H1 (cell line): ENCODE results near the gene PITPNB. TPM values are rescaled to one million over a fixed set of nuclear protein-coding genes. Genes with fewer than 3 reads are reported as not detected.
A peak's percentile ranks its signal among the peaks of the same experiment; 100 is the strongest.

Source experiments
- CTCF ChIA-PET: fragments of 300-600 bp; sonication (Branson Sonifier 250); formaldehyde crosslinking; loops from one replicate; lab custom pipeline; 2021; ENCODE audit not compliant: partially characterized antibody; lab: Charles Lee
- POLR2A ChIA-PET: fragments of 300-600 bp; sonication (Branson Sonifier 250); formaldehyde crosslinking; loops from one replicate; lab custom pipeline; 2021; ENCODE audit warnings: inconsistent platforms; ENCODE audit not compliant: partially characterized antibody; lab: Charles Lee
- DNase-seq, 2 experiments: peaks; one replicate each; pipeline versions ENCODE4 v3.0.0 to v3.0.0-alpha.2; 2010 to 2022; ENCODE audit warnings: low spot score in 2 of 2, low read depth in 1 of 2, mixed read lengths in 1 of 2
- FAIRE-seq: peaks from 2 replicates; lab custom pipeline; 2011; peaks lifted over from hg19 to GRCh38; lab: Jason Lieb, UNC
- H2AFZ ChIP-seq: 2 replicates; pipeline ENCODE4 v1.8.1; 2012; ENCODE audit warnings: low read length, inconsistent platforms
- H2AK5ac ChIP-seq: 2 replicates; pipeline ENCODE4 v1.6.1; 2013; ENCODE audit warnings: low read depth, low read length
- H2BK120ac ChIP-seq: replicated peaks from 2 replicates; pipeline ENCODE3; 2013; ENCODE audit warnings: low read depth, low read length, inconsistent platforms
- H2BK12ac ChIP-seq: 2 replicates; pipeline ENCODE4 v1.6.1; 2013; ENCODE audit warnings: low read depth, low read length
- H2BK15ac ChIP-seq: 2 replicates; pipeline ENCODE4 v1.6.1; 2013; ENCODE audit warnings: low read length
- H2BK20ac ChIP-seq: 2 replicates; pipeline ENCODE4 v1.6.1; 2013; ENCODE audit warnings: low read length
- H2BK5ac ChIP-seq: 2 replicates; pipeline ENCODE4 v1.6.1; 2013; ENCODE audit warnings: low read depth, low read length
- H3K14ac ChIP-seq: 2 replicates; pipeline ENCODE4 v1.6.1; 2013; ENCODE audit warnings: inconsistent platforms; ENCODE audit not compliant: insufficient read length
- H3K18ac ChIP-seq: 2 replicates; pipeline ENCODE4 v1.6.1; 2013; ENCODE audit warnings: low read length; ENCODE audit errors: extremely low read depth
- H3K23ac ChIP-seq: 2 replicates; pipeline ENCODE4 v1.6.1; 2013; ENCODE audit warnings: inconsistent platforms; ENCODE audit not compliant: insufficient read length
- H3K23me2 ChIP-seq: 2 replicates; pipeline ENCODE4 v1.6.1; 2013; ENCODE audit warnings: low read depth, low read length
- H3K27ac ChIP-seq: 2 replicates; pipeline ENCODE4 v1.6.1; 2011; ENCODE audit warnings: low read depth, low read length, inconsistent platforms
- H3K27me3 ChIP-seq, 4 experiments: replicated peaks in 1 of 4; 1 replicate in 1 of 4; 2 replicates in 3 of 4; pipeline versions ENCODE4 v1.6.1 to v1.8.1; 2011 to 2013; ENCODE audit warnings: low read length in 3 of 4, mild to moderate bottlenecking in 3 of 4, inconsistent platforms in 2 of 4, mixed read lengths in 2 of 4, moderate library complexity in 1 of 4; ENCODE audit not compliant: control insufficient read depth in 3 of 4, insufficient read depth in 3 of 4; ENCODE audit errors: extremely low read depth in 1 of 4
- H3K36me3 ChIP-seq, 4 experiments: 2 replicates each; pipeline versions ENCODE4 v1.6.1 to v1.8.1; 2011 to 2013; ENCODE audit warnings: mild to moderate bottlenecking in 4 of 4, low read length in 3 of 4, moderate library complexity in 2 of 4, control low read depth in 1 of 4, inconsistent platforms in 1 of 4; ENCODE audit not compliant: insufficient read depth in 4 of 4, control insufficient read depth in 2 of 4
- H3K4ac ChIP-seq: replicated peaks from 2 replicates; pipeline ENCODE3; 2013; ENCODE audit warnings: low read length, low read depth, mixed read lengths, inconsistent platforms; ENCODE audit not compliant: insufficient read length
- H3K4me1 ChIP-seq, 4 experiments: replicated peaks in 1 of 4; 1 replicate in 1 of 4; 2 replicates in 3 of 4; pipeline versions ENCODE4 v1.6.1 to v1.8.1; 2011 to 2013; ENCODE audit warnings: low read length in 3 of 4, inconsistent platforms in 2 of 4, mixed read lengths in 1 of 4; ENCODE audit not compliant: insufficient read depth in 4 of 4, control insufficient read depth in 3 of 4
- H3K4me2 ChIP-seq, 2 experiments: 2 replicates each; pipeline versions ENCODE4 v1.6.1 to v1.8.1; 2011 to 2013; ENCODE audit warnings: low read depth in 2 of 2, low read length in 2 of 2, control low read depth in 1 of 2, inconsistent platforms in 1 of 2, mild to moderate bottlenecking in 1 of 2; ENCODE audit not compliant: insufficient read depth in 1 of 2
- H3K4me3 ChIP-seq, 4 experiments: fragments of 200-600, 300-600 bp in 1 of 4; sonication (generic), shearing (Covaris generic), sonication (Bioruptor Twin) in 1 of 4; 2 replicates each; pipeline versions ENCODE4 v1.5.1 to v1.8.1; 2011 to 2016; ENCODE audit warnings: low read length in 4 of 4, low read depth in 3 of 4, control low read depth in 2 of 4, inconsistent platforms in 2 of 4, mild to moderate bottlenecking in 2 of 4, mixed read lengths in 1 of 4, moderate library complexity in 1 of 4; ENCODE audit not compliant: insufficient read depth in 2 of 4; ENCODE audit errors: extremely low read depth in 1 of 4
- H3K56ac ChIP-seq: replicated peaks from 2 replicates; pipeline ENCODE3; 2013; ENCODE audit warnings: low read depth, mild to moderate bottlenecking, mixed read lengths, low read length, inconsistent platforms; ENCODE audit not compliant: insufficient read length
- H3K79me1 ChIP-seq: 2 replicates; pipeline ENCODE4 v1.6.1; 2013; ENCODE audit warnings: low read depth, low read length, control low read depth
- H3K79me2 ChIP-seq, 2 experiments: 2 replicates each; pipeline versions ENCODE4 v1.6.1 to v1.8.1; 2012 to 2013; ENCODE audit warnings: low read length in 2 of 2, mild to moderate bottlenecking in 2 of 2, inconsistent platforms in 1 of 2; ENCODE audit not compliant: insufficient read depth in 2 of 2, control insufficient read depth in 1 of 2
- H3K9ac ChIP-seq, 4 experiments: replicated peaks in 1 of 4; 1 replicate in 1 of 4; 2 replicates in 3 of 4; pipeline versions ENCODE4 v1.6.1 to v1.8.1; 2011 to 2013; ENCODE audit warnings: low read depth in 3 of 4, low read length in 3 of 4, control low read depth in 2 of 4, mild to moderate bottlenecking in 2 of 4, moderate library complexity in 2 of 4, inconsistent platforms in 1 of 4; ENCODE audit errors: extremely low read depth in 1 of 4
- H3K9me3 ChIP-seq, 2 experiments: 2 replicates each; pipeline versions ENCODE4 v1.6.1 to v1.8.1; 2012 to 2013; ENCODE audit warnings: mild to moderate bottlenecking in 2 of 2, moderate library complexity in 2 of 2, control low read depth in 1 of 2, inconsistent platforms in 1 of 2, low read depth in 1 of 2, low read length in 1 of 2, mixed read lengths in 1 of 2; ENCODE audit not compliant: insufficient read depth in 2 of 2
- H4K20me1 ChIP-seq, 2 experiments: replicated peaks in 1 of 2; 2 replicates each; pipeline versions ENCODE3 to v1.8.1; 2011 to 2013; ENCODE audit warnings: inconsistent platforms in 2 of 2, low read length in 2 of 2, mild to moderate bottlenecking in 1 of 2; ENCODE audit not compliant: insufficient read depth in 2 of 2, control insufficient read depth in 1 of 2
- H4K5ac ChIP-seq: 2 replicates; pipeline ENCODE4 v1.6.1; 2013; ENCODE audit warnings: low read length, low read depth, mixed read lengths, inconsistent platforms; ENCODE audit not compliant: insufficient read length
- H4K8ac ChIP-seq: 2 replicates; pipeline ENCODE4 v1.8.0; 2013; ENCODE audit warnings: mild to moderate bottlenecking, moderate library complexity, low read length, inconsistent platforms; ENCODE audit not compliant: insufficient read depth; ENCODE audit errors: extremely low read depth
- H4K91ac ChIP-seq: replicated peaks from 2 replicates; pipeline ENCODE3; 2013; ENCODE audit warnings: low read length, mixed read lengths, inconsistent platforms; ENCODE audit not compliant: insufficient read length
- EZH2 ChIP-seq: fragments of 200-600 bp; sonication (generic); IDR thresholded peaks from 2 replicates; pipeline ENCODE4 v1.7.1; 2012; ENCODE audit warnings: low read depth, mild to moderate bottlenecking, moderate library complexity, low read length, inconsistent platforms; ENCODE audit not compliant: severe bottlenecking
- RBBP5 ChIP-seq: IDR thresholded peaks from 2 replicates; pipeline ENCODE4 v1.7.1; 2012; ENCODE audit warnings: low read depth, mild to moderate bottlenecking, inconsistent platforms, low read length, moderate library complexity, borderline replicate concordance
- WGBS, 2 experiments: shearing (Covaris generic) in 1 of 2; methylation state at CpG; one replicate each; pipeline versions ENCODE4 v1.1.6 to v1.1.7; 2013 to 2015; ENCODE audit warnings: low lambda C conversion rate in 2 of 2, mixed read lengths in 2 of 2, inconsistent platforms in 1 of 2, low coverage in 1 of 2, missing lambda C conversion rate in 1 of 2; ENCODE audit not compliant: insufficient replicate concordance in 2 of 2, insufficient coverage in 1 of 2, insufficient read length in 1 of 2; ENCODE audit errors: extremely low coverage in 1 of 2, missing lambda C conversion rate in 1 of 2; 5-methylcytosine and 5-hydroxymethylcytosine counted together
- polyA plus RNA-seq, 7 experiments: library from polyadenylated mRNA; depleted of rRNA in 3 of 7; stranded (reverse) in 5 of 7; unstranded in 2 of 7; fragments of >200 nt in 5 of 7; fragments of 200-250 nt in 2 of 7; gene quantifications; 1 replicate in 5 of 7; 2 replicates in 1 of 7; 4 replicates in 1 of 7; pipeline versions ENCODE4 v1.2.1 to v1.2.3, GENCODE V29; 2011 to 2013; ENCODE audit warnings: missing spikeins in 2 of 7, mixed read lengths in 2 of 7
- total RNA-seq: library from RNA; stranded (reverse); fragmentation: NEBNext Ultra II Directional; extraction: Animal tissue kit (Norgen Biotek cat#: 25700); gene quantifications from 2 replicates; pipeline ENCODE4 v1.2.1, GENCODE V29; 2021

PITPNB gene
- total and polyA plus RNA-seq, 2 of the 8 experiments (the other 6 are each of a cell fraction or from before 2014, with no cell fraction given): 24.6 to 89.3 TPM

- peaks cover 0 to 2% of the 10 kb centered on the region in 2 experiments for H4K20me1 ChIP-seq
- H3K18ac ChIP-seq: no peak overlapping the region; the same call in 1 of the 2 replicates
- H4K5ac ChIP-seq: no peak overlapping the region
- POLR2A ChIA-PET: interaction anchor here (0.6 kb wide), 2 partner anchors 111 to 390 kb away, joined by 3 read pairs; no protein-coding TSS in a partner anchor
- H2BK20ac ChIP-seq: peak overlapping the region; percentile 91; the same call in 1 of the 2 replicates
- no peak overlapping the region for H2AFZ ChIP-seq
- no peak overlapping the region; the same call in 1 of the 2 replicates for H4K8ac ChIP-seq
- H2BK15ac ChIP-seq: no peak overlapping the region
- H3K14ac ChIP-seq: no peak overlapping the region
- H3K23me2 ChIP-seq: peaks cover 19% of the 10 kb centered on the region
- H3K79me2 ChIP-seq: no peaks in the 10 kb centered on the region
- DNase-seq (no peak), FAIRE-seq (no peak)
- 0 out of 2 replicates have a peak overlapping the region, but pooled peaks have one; percentile 95 for H2BK12ac ChIP-seq
- H2AK5ac ChIP-seq: no peak overlapping the region
- H3K79me1 ChIP-seq: no peaks in the 10 kb centered on the region
- H3K4ac ChIP-seq: no peak overlapping the region
- H3K27ac ChIP-seq: no peak overlapping the region
- H3K4me1 ChIP-seq: peaks cover 0 to 29% (median 24%) of the 10 kb centered on the region in 4 experiments; a peak in 6 of 7 replicates
- no peak overlapping the region; a peak in 2 of 8 replicates for H3K4me3 ChIP-seq
- no peak overlapping the region; a peak in 2 of 7 replicates for H3K9ac ChIP-seq
- H3K27me3 ChIP-seq: peaks cover 31 to 47% (median 44%) of the 10 kb centered on the region in 4 experiments
- CTCF ChIA-PET: interaction anchor here (0.7 to 2.5 kb wide), 19 partner anchors 12 to 608 kb away, joined by 3 to 14 read pairs (median 4); no protein-coding TSS in a partner anchor
- H4K91ac ChIP-seq: peak overlapping the region; percentile 58
- H3K9me3 ChIP-seq: no peaks in the 10 kb centered on the region
- peak overlapping the region; percentile 52 for H2BK120ac ChIP-seq
- peak overlapping the region; percentile 63 to 83; a peak in 2 of 4 replicates for H3K4me2 ChIP-seq
- H3K36me3 ChIP-seq: peaks cover 0 to 8% (median 0%) of the 10 kb centered on the region in 4 experiments; a peak in 1 of 8 replicates
- H3K56ac ChIP-seq: no peak overlapping the region
- H3K23ac ChIP-seq: no peak overlapping the region
- 33% methylated on average over 8 of the region's 11 CpGs; no CpG with 5 or more reads in 1 of the 2 experiments for WGBS, 2 experiments
- no peak for TF ChIP-seq RBBP5
- peak; percentile 5 for TF ChIP-seq EZH2
- H2BK5ac ChIP-seq: peak overlapping the region; percentile 66; the same call in 1 of the 2 replicates
These were observed 115.1 kb downstream of the PITPNB start for GRCh38 chr22:27803841-27804415.
